PC-9 (cell line): Measurements from ENCODE around the gene ADAMTSL3. TPM values are rescaled to one million over a fixed set of nuclear protein-coding genes. Genes with fewer than 3 reads are reported as not detected.

Experiments
- BruUV-seq: library from RNA; stranded (reverse); fragments of 400-500 nt; replicated peaks from 2 replicates; lab custom pipeline; 2021; lab: Mats Ljungman, UMichigan
- CTCF ChIA-PET: fragments of 300-600 bp; sonication (Branson Sonifier 250); formaldehyde crosslinking; loops from one replicate; lab custom pipeline; 2022; ENCODE audit warnings: antibody characterized with exemption; lab: Charles Lee
- POLR2A ChIA-PET: fragments of 300-600 bp; sonication (Branson Sonifier 250); formaldehyde crosslinking; loops from one replicate; lab custom pipeline; 2022; ENCODE audit warnings: antibody characterized with exemption; ENCODE audit not compliant: unreplicated experiment; lab: Charles Lee
- DNase-seq, 2 experiments: peaks; one replicate each; pipeline versions ENCODE4 v3.0.0 to v3.0.0-alpha.2; 2015 to 2022; ENCODE audit warnings: mixed read lengths in 1 of 2
- H2AFZ ChIP-seq: fragments of 200-600 bp; sonication (generic); 2 replicates; pipeline ENCODE4 v1.8.1; 2017; ENCODE audit warnings: antibody characterized with exemption
- H3F3A ChIP-seq: fragments of 200-600 bp; sonication (generic); 2 replicates; pipeline ENCODE4 v1.8.1; 2017; ENCODE audit warnings: antibody characterized with exemption, mild to moderate bottlenecking, low read depth; ENCODE audit not compliant: insufficient read depth
- H3K27ac ChIP-seq: fragments of 200-600 bp; sonication (generic); 2 replicates; pipeline ENCODE4 v1.6.1; 2016; ENCODE audit warnings: mixed run types
- H3K27me3 ChIP-seq: fragments of 200-600 bp; sonication (generic); 2 replicates; pipeline ENCODE4 v1.6.1; 2016; ENCODE audit warnings: low read depth, mixed run types; ENCODE audit not compliant: insufficient read depth
- H3K36me3 ChIP-seq: fragments of 200-600 bp; sonication (generic); 2 replicates; pipeline ENCODE4 v1.6.1; 2016; ENCODE audit warnings: low read depth, mixed run types
- H3K4me1 ChIP-seq: fragments of 200-600 bp; sonication (generic); replicated peaks from 2 replicates; pipeline ENCODE4 v1.6.1; 2016; ENCODE audit warnings: mixed run types; ENCODE audit not compliant: insufficient read depth
- H3K4me2 ChIP-seq: fragments of 200-600 bp; sonication (generic); 2 replicates; pipeline ENCODE4 v1.6.1; 2017; ENCODE audit warnings: mixed run types
- H3K4me3 ChIP-seq: fragments of 200-600 bp; sonication (generic); 2 replicates; pipeline ENCODE4 v1.6.1; 2016; ENCODE audit warnings: mixed run types
- H3K79me2 ChIP-seq: fragments of 200-600 bp; sonication (generic); 2 replicates; pipeline ENCODE4 v1.6.1; 2017; ENCODE audit warnings: low read depth, mixed run types
- H3K9me2 ChIP-seq: fragments of 200-600 bp; sonication (generic); 2 replicates; pipeline ENCODE4 v1.8.1; 2017; ENCODE audit warnings: mild to moderate bottlenecking; ENCODE audit not compliant: insufficient read depth
- H3K9me3 ChIP-seq: fragments of 200-600 bp; sonication (generic); 2 replicates; pipeline ENCODE4 v1.8.1; 2016; ENCODE audit warnings: low read depth; ENCODE audit not compliant: insufficient read depth
- H4K20me1 ChIP-seq: fragments of 200-600 bp; sonication (generic); 2 replicates; pipeline ENCODE4 v1.8.1; 2017; ENCODE audit not compliant: insufficient read depth
- EZH2 ChIP-seq: fragments of 200-600 bp; sonication (generic); IDR thresholded peaks from 2 replicates; pipeline ENCODE4 v1.8.0; 2017; ENCODE audit warnings: antibody characterized with exemption, low read depth
- intact Hi-C: fragments of 100-400 bp; cut with micrococcal nuclease; formaldehyde crosslinking; loops from one replicate; pipeline ENCODE4 v1.10.0; 2022; ENCODE audit not compliant: unreplicated experiment
- total RNA-seq: library from RNA; stranded (reverse); gene quantifications from 2 replicates; pipeline ENCODE4 v1.2.3, GENCODE V29; 2021
- TF ChIP-seq, protein P1 (sequence below): fragments of 200-600 bp; sonication (generic); conservative IDR thresholded peaks from 2 replicates; pipeline ENCODE4 v1.6.1; 2017; ENCODE audit warnings: mixed run types, antibody characterized with exemption, mild to moderate bottlenecking, moderate library complexity

Gene ADAMTSL3
- total RNA-seq, 1 experiment from 2014 or later: 5.0 TPM

DNA sequence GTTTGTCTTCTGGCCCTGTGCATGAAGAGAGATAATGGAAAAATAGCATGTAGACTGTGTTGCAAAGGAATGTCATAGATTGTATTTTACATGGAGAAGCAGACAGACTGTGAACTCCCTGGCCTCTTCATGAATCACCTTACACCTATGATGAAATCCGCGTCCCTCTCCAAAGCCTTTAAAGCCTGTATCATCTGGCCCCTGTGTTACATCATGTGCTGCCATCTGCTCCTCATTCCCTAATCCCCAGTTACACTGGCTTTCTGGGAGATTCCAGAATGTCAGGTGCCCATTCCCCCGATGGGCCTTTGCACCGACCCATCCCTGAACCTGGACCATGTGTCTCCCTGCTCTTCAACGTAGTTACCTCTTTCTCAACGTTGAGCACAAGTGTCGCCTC lies 190.8 kb downstream of the ADAMTSL3 start:
- H3F3A ChIP-seq: no peaks in the 10 kb centered on the region
- ChIA-PET POLR2A (no interaction called here), CTCF (no interaction called here)
- H3K4me1 ChIP-seq: peaks cover 4% of the 10 kb centered on the region; the same call in 1 of the 2 replicates
- BruUV-seq: no TSS peak
- intact Hi-C loops: no loop called here
- H4K20me1 ChIP-seq: no peaks in the 10 kb centered on the region
- no peak overlapping the region for H3K4me3 ChIP-seq
- no peak overlapping the region for H3K4me2 ChIP-seq
- no peaks in the 10 kb centered on the region for H3K79me2 ChIP-seq
- TF ChIP-seq EZH2: no peak
- TF ChIP-seq, protein P1, sequence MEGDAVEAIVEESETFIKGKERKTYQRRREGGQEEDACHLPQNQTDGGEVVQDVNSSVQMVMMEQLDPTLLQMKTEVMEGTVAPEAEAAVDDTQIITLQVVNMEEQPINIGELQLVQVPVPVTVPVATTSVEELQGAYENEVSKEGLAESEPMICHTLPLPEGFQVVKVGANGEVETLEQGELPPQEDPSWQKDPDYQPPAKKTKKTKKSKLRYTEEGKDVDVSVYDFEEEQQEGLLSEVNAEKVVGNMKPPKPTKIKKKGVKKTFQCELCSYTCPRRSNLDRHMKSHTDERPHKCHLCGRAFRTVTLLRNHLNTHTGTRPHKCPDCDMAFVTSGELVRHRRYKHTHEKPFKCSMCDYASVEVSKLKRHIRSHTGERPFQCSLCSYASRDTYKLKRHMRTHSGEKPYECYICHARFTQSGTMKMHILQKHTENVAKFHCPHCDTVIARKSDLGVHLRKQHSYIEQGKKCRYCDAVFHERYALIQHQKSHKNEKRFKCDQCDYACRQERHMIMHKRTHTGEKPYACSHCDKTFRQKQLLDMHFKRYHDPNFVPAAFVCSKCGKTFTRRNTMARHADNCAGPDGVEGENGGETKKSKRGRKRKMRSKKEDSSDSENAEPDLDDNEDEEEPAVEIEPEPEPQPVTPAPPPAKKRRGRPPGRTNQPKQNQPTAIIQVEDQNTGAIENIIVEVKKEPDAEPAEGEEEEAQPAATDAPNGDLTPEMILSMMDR: no peak
- DNase-seq: no peak
- H2AFZ ChIP-seq: no peak overlapping the region
- H3K9me3 ChIP-seq: no peaks in the 10 kb centered on the region
- H3K9me2 ChIP-seq: no peaks in the 10 kb centered on the region
- no peaks in the 10 kb centered on the region for H3K36me3 ChIP-seq
- no peak overlapping the region for H3K27ac ChIP-seq
- H3K27me3 ChIP-seq: no peaks in the 10 kb centered on the region

DNA sequence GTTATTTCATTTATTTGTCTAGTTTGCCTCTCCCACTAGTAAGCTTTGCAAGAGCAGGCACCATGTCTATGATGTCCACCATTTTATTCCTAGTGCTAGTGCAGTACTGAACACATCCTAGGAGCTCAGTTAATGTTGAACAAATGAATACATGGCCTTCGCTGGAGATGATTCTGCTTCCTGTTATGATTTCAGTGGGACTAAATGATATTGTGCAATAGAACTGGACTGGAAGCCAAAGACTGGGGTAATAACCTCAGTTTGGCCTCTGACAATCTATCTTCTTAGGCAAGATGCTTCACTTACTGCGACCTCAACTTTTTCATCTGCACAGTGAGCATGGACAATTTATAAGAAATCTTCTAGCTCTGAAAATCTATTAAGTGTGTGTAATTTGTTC lies 191.3 kb downstream of the ADAMTSL3 start:
- no peaks in the 10 kb centered on the region for H4K20me1 ChIP-seq
- H3K27ac ChIP-seq: no peak overlapping the region
- DNase-seq: no peak
- no peak overlapping the region for H3K4me2 ChIP-seq
- H3F3A ChIP-seq: no peaks in the 10 kb centered on the region
- no peaks in the 10 kb centered on the region for H3K79me2 ChIP-seq
- peaks cover 4% of the 10 kb centered on the region; the same call in 1 of the 2 replicates for H3K4me1 ChIP-seq
- no peaks in the 10 kb centered on the region for H3K36me3 ChIP-seq
- POLR2A ChIA-PET: no interaction called here
- no peaks in the 10 kb centered on the region for H3K9me2 ChIP-seq
- TF ChIP-seq, protein P1: no peak
- TF ChIP-seq EZH2: no peak
- intact Hi-C loops: no loop called here
- no peak overlapping the region for H3K4me3 ChIP-seq
- H3K9me3 ChIP-seq: no peaks in the 10 kb centered on the region
- H2AFZ ChIP-seq: no peak overlapping the region
- CTCF ChIA-PET: no interaction called here
- BruUV-seq: no TSS peak
- H3K27me3 ChIP-seq: no peaks in the 10 kb centered on the region

DNA sequence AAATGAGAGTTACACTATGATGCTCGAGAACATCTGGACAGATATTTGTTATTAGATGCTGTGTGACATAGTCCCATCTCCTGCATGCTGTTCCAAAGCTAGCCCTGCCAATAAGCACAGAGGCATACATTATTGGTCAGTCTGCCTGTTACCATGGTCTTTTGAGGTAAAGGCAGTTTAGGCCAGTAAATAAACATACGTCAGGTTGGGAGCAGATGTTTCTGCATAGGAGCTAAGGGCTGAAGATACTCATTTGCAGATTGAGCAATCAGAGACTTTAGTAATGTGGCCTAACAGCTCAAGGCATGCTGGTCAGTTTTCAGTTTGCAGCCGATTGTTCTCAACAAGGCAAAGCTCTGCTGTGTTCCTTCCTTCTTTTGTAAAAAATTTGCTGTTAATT lies 192.9 kb downstream of the ADAMTSL3 start:
- Histone ChIP-seq H3K27ac (no peak overlapping the region), H4K20me1 (no peaks in the 10 kb centered on the region), H3K36me3 (no peaks in the 10 kb centered on the region), H3F3A (no peaks in the 10 kb centered on the region; the same call in 1 of the 2 replicates), H3K79me2 (no peaks in the 10 kb centered on the region), H3K9me2 (no peaks in the 10 kb centered on the region), H3K4me1 (peaks cover 9% of the 10 kb centered on the region), H3K4me3 (no peak overlapping the region), H3K4me2 (no peak overlapping the region), H3K27me3 (no peaks in the 10 kb centered on the region), H2AFZ (no peak overlapping the region), H3K9me3 (no peaks in the 10 kb centered on the region)
- ChIA-PET CTCF (no interaction called here), POLR2A (no interaction called here)
- BruUV-seq: no TSS peak
- TF ChIP-seq EZH2: no peak
- TF ChIP-seq, protein P1: no peak
- intact Hi-C loops: no loop called here
- no peak for DNase-seq
